HG02884 (cell line): ENCODE measurements around the gene MMP1.
"Not testable (repeated sequence)": the region's sequence is repeated elsewhere in the genome, so short reads cannot be mapped to it uniquely, and the experiment has no call there.

Source experiments
- ATAC-seq: cut with Tn5 transposase; IDR thresholded peaks from one replicate; pipeline ENCODE4 v1.9.1; 2021; ENCODE audit warnings: mild to moderate bottlenecking, moderate library complexity; ENCODE audit not compliant: unreplicated experiment

Gene MMP1

GRCh38 chr11:102761646-102762238, 36.2 kb downstream of the MMP1 start:
- ATAC-seq = no peak

GRCh38 chr11:102760344-102761035, 37.5 kb downstream of the MMP1 start:
- ATAC-seq = no peak

GRCh38 chr11:102757823-102758549, 40.0 kb downstream of the MMP1 start:
- ATAC-seq = no peak

GRCh38 chr11:102753267-102753666, 44.7 kb downstream of the MMP1 start:
- ATAC-seq = no peak

- no peak for ATAC-seq
Observed at GRCh38 chr11:102751673-102752072, 46.3 kb downstream of the MMP1 start.

GRCh38 chr11:102749101-102749722, 48.7 kb downstream of the MMP1 start:
- no peak for ATAC-seq

- not testable (repeated sequence) for ATAC-seq
Observed at GRCh38 chr11:102746746-102747578, 51.0 kb downstream of the MMP1 start.
